Activated effector memory CD4-positive, alpha-beta T cell treated with anti-CD3 and anti-CD28 coated beads, Interleukin-2, amount 50 U/mL, for 16 hours (primary cell): Measurements from ENCODE around the gene GPR15.
A peak's percentile ranks its signal among the peaks of the same experiment; 100 is the strongest.
"Not testable (repeated sequence)": the region's sequence is repeated elsewhere in the genome, so short reads cannot be mapped to it uniquely, and the experiment has no call there.

Experiments used
- DNase-seq: peaks from one replicate; pipeline ENCODE4 v3.0.0-alpha.2; 2020

Gene GPR15

GRCh38 chr3:98559769-98560168 is 28.0 kb downstream of the GPR15 start:
- not testable (repeated sequence) for DNase-seq

- DNase-seq: no peak
These were observed 29.1 kb downstream of the GPR15 start for GRCh38 chr3:98560911-98561310.

- DNase-seq: no peak
These were observed 30.1 kb downstream of the GPR15 start for GRCh38 chr3:98561727-98562521.

- DNase-seq: peak; percentile 69
These were observed 32.0 kb downstream of the GPR15 start for GRCh38 chr3:98563661-98564281.

- peak; percentile 74 for DNase-seq
These were observed 32.7 kb downstream of the GPR15 start for GRCh38 chr3:98564282-98565005.

- no peak for DNase-seq
These were observed 33.5 kb downstream of the GPR15 start for GRCh38 chr3:98565237-98565643.

GRCh38 chr3:98565843-98566242 is 34.1 kb downstream of the GPR15 start:
- DNase-seq: no peak

GRCh38 chr3:98567666-98568270 is 36.0 kb downstream of the GPR15 start:
- DNase-seq: peak; percentile 67

- DNase-seq: no peak
These were observed 36.6 kb downstream of the GPR15 start for GRCh38 chr3:98568402-98568801.

GRCh38 chr3:98573181-98573728 is 41.5 kb downstream of the GPR15 start:
- no peak for DNase-seq

- DNase-seq: peak; percentile 80
These were observed 42.4 kb downstream of the GPR15 start for GRCh38 chr3:98574132-98574531.

GRCh38 chr3:98577178-98577895 is 45.6 kb downstream of the GPR15 start:
- no peak for DNase-seq

GRCh38 chr3:98580401-98581386 is 48.9 kb downstream of the GPR15 start:
- DNase-seq: no peak

- DNase-seq: no peak
These were observed 49.7 kb downstream of the GPR15 start for GRCh38 chr3:98581474-98581873.

GRCh38 chr3:98582042-98582441 is 50.3 kb downstream of the GPR15 start:
- no peak for DNase-seq

GRCh38 chr3:98583766-98584165 is 52.0 kb downstream of the GPR15 start:
- no peak for DNase-seq
